DMS 273 (cell line): ENCODE results near the gene ABCD3.
"Not testable (repeated sequence)": the region's sequence is repeated elsewhere in the genome, so short reads cannot be mapped to it uniquely, and the experiment has no call there.

Source experiments
- DNase-seq: peaks from one replicate; lab custom pipeline; 2025; ENCODE audit not compliant: unreplicated experiment; lab: John Stamatoyannopoulos, UW

The ABCD3 gene

DNA sequence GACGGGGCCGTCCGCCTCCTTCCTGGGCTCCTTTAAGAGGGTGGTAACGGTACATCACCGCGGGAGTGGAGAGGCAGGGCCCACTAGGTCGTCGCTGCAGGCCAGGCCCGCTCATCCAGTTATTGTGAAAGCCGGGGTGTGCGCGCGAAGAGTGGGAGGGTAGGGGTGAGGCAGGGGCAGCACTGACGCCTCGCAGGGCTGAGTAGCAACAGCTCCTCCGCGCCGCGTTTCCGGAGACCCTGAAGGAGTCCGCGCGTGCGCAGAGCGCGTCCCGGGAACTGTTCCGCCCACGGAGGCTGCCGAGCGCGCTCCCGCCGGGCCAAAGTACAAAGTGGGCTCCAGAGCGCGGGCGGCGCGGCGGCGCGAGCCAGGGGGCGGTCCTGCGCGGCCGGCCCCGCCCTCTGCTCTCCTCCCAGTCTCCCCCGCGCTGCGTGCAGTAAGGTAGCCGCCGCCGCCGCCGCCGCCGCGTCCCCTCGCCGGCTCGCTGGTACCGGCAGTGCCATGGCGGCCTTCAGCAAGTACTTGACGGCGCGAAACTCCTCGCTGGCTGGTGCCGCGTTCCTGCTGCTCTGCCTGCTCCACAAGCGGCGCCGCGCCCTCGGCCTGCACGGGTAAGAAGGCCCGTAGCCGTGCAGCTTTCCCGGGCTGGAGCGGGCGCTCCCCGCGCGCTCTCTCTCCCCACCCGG, at the start of gene ABCD3:
Gene ABCD3, plus strand, starts transcription at position 412 of the 686 bp plus-strand sequence. Its CDS starts 90 bp downstream, at position 502.
- DNase-seq, result peak; percentile 98

- not testable (repeated sequence) for DNase-seq
Observed at GRCh38 chr1:94372771-94373170, 45.4 kb upstream of the ABCD3 start.

DNA sequence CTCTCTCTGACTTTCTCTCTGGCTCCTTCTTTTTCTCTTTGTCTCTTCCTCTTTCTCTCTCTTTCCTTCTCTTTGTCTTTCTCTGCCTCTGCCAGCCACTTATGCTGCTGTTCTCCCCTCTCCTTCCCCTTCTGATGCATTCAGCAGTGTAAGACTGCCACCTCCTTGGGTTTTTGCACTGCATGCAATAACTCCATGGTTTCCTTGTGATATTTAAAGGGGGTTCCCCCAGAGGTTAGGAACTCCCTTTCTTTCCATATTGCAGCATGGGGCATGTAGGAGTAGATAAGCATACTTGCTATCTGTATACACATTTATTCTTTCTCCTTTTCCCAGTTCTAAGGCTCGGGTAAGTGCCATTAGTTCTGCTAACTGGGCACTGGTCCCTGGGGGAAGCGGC, 44.9 kb upstream of the ABCD3 start:
- DNase-seq, result not testable (repeated sequence)

- DNase-seq, result not testable (repeated sequence)
Observed at GRCh38 chr1:94375666-94376065, 42.5 kb upstream of the ABCD3 start.

- not testable (repeated sequence) for DNase-seq
Observed at GRCh38 chr1:94378493-94378892, 39.7 kb upstream of the ABCD3 start.

GRCh38 chr1:94379615-94380014, 38.6 kb upstream of the ABCD3 start:
- no peak for DNase-seq

GRCh38 chr1:94382201-94382600, 36.0 kb upstream of the ABCD3 start:
- DNase-seq, result no peak

- DNase-seq, result no peak
Observed at GRCh38 chr1:94383966-94384408, 34.2 kb upstream of the ABCD3 start.

GRCh38 chr1:94384485-94385265, 33.5 kb upstream of the ABCD3 start:
- no peak for DNase-seq

DNA sequence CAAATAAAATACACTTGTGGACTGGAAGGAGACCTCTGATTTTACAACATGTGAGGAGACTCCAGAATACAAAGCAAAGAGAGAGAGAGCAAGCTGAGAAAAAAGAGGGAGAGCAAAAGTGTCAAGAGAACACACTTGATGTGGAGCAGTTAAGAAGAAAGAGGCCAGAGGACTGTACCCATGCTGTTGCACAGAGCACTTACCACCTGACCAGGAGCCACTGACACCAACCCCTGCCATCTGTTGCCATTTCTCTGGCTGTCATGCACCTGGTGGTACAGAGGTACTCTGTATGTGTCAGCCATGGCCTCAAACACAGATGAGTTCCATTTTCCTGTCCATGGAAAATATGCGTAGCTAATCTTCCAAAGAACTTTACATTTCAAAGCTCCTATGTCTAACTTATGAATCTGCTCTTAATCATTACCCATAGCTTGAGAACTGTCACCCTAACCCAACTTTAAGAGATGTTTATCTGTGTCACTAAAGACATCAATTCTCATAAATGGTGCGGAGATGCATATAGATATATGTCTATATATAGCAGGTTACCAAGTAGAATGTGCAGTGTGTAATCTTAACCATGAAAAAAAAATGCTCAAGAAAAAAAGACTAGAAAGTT, 32.8 kb upstream of the ABCD3 start:
- no peak for DNase-seq

DNA sequence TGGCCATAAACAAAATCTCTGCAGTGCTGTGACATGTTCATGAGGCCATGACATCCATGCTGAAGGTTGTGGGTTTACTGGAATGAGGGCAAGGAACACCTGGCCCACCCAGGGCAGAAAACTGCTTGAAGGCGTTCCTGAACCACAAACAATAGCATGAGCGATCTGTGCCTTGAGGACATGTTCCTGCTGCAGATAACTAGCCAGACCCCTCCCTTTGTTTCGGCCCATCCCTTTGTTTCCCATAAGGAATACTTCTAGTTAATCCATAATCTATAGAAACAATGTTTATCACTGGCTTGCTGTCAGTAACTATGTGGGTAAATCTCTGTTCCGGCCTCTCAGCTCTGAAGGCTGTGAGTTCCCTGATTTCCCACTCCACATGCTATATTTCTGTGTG, 28.9 kb upstream of the ABCD3 start:
- DNase-seq, result no peak

- DNase-seq, result no peak
Observed at GRCh38 chr1:94394247-94394646, 23.9 kb upstream of the ABCD3 start.

- DNase-seq, result no peak
Observed at GRCh38 chr1:94395231-94395630, 23.0 kb upstream of the ABCD3 start.

GRCh38 chr1:94395748-94396309, 22.4 kb upstream of the ABCD3 start:
- DNase-seq, result no peak

GRCh38 chr1:94396356-94397010, 21.7 kb upstream of the ABCD3 start:
- DNase-seq, result peak; percentile 6

DNA sequence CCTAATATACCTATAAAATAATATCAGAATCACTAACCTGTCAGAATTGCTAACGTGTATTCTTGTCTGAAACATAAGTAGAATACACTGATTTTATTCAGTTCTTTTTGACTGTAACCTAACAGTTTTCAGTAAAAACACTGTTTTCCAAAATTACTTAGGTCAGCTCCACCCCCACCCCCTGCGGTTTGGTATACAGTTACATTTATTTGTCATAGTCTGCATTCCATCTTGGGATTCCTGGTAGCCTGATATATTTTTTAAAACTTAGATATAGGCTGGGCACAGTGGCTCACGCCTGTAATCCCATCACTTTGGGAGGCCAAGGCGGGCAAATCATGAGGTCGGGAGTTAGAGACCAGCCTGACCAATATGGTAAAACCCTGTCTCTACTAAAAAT, 19.8 kb upstream of the ABCD3 start:
- DNase-seq, result no peak

DNA sequence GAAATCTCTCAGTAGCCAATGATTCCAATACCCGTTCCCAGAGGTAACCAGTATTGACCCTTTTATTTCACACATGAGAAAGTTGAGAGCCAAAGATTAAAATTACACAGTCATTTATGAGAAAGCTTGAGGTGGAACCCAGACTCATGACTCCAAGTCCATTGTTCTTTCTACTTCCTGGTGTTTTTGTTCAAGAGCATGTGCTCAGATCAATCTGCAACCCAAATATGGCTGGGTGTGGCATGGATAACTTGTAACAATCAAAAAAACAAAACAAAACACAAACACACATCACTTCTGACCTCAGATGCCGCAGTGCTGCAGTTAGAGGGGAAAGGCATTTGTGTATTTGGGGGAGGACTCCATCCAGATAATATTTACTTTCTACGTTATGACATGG, 18.7 kb upstream of the ABCD3 start:
- no peak for DNase-seq

DNA sequence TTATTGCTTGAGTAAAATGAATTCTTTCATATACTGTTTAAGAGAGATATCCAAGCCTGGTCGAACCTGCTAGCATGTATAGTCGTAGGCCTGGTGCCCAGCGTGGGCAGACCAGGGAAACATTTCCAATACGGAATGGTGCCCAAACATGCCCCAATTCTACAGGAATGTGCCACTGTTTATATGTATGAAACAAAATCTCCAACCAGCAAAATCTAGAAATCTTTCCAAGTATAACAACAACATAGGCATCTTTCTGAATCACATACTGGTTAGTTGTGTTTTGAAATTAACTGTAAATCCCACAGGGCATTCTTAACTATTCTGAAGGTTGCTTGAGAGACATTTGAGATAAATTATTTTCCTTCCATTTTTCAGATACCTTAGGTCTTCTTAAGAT, 17.0 kb upstream of the ABCD3 start:
- DNase-seq, result no peak

GRCh38 chr1:94406446-94406845, 11.7 kb upstream of the ABCD3 start:
- DNase-seq, result no peak

- peak; percentile 14 for DNase-seq
Observed at GRCh38 chr1:94408104-94408830, 9.9 kb upstream of the ABCD3 start.
